Measurements from ENCODE around the gene PLXNA2. TPM values are rescaled to one million over a fixed set of nuclear protein-coding genes. Genes with fewer than 3 reads are reported as not detected.
A peak's percentile ranks its signal among the peaks of the same experiment; 100 is the strongest.

Gene PLXNA2
- total RNA-seq, 1 donor from 2014 or later = 38.3 TPM

DNA sequence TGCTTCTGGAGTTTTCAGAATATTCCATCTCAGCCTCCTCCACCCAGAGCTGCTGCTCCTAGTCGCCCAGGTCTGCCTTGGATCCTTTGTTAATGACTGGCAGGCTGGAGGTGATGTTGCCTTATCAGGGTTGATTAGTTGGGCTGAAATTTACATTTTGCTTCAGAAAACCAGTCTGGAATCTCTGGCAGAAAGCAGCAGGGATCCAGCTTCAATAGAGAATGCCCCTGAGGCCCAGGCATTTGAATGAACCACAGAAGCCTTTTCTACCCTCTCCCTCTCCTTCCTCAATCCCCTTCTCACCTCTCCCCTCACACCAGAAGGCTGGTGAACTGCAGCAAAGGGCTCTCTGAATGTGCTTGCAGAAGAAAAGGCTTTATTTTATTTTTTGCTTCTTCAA, 83.2 kb downstream of the PLXNA2 start:
- H3K4me3 ChIP-seq = no peak overlapping the region
- no peaks in the 10 kb centered on the region for H3K9me3 ChIP-seq
- intact Hi-C loops (cut with DNase I) = no loop called here
- TF ChIP-seq POLR2A (IDR thresholded peaks at IDR 0.05) (no peak), POLR2AphosphoS5 (IDR thresholded peaks at IDR 0.05; ENCODE audit: insufficient read depth in 1 of 2, low read depth in 1 of 2) (no peak)
- TF ChIP-seq, protein P1, sequence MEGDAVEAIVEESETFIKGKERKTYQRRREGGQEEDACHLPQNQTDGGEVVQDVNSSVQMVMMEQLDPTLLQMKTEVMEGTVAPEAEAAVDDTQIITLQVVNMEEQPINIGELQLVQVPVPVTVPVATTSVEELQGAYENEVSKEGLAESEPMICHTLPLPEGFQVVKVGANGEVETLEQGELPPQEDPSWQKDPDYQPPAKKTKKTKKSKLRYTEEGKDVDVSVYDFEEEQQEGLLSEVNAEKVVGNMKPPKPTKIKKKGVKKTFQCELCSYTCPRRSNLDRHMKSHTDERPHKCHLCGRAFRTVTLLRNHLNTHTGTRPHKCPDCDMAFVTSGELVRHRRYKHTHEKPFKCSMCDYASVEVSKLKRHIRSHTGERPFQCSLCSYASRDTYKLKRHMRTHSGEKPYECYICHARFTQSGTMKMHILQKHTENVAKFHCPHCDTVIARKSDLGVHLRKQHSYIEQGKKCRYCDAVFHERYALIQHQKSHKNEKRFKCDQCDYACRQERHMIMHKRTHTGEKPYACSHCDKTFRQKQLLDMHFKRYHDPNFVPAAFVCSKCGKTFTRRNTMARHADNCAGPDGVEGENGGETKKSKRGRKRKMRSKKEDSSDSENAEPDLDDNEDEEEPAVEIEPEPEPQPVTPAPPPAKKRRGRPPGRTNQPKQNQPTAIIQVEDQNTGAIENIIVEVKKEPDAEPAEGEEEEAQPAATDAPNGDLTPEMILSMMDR (IDR thresholded peaks at IDR 0.05) = no peak
- H3K4me1 ChIP-seq = peaks cover 49% of the 10 kb centered on the region
- DNase-seq (ENCODE audit: extremely low spot score in 2 of 2) = no peak
- no peak overlapping the region for H3K27ac ChIP-seq
- H3K27me3 ChIP-seq = no peaks in the 10 kb centered on the region
- no peaks in the 10 kb centered on the region for H3K36me3 ChIP-seq

DNA sequence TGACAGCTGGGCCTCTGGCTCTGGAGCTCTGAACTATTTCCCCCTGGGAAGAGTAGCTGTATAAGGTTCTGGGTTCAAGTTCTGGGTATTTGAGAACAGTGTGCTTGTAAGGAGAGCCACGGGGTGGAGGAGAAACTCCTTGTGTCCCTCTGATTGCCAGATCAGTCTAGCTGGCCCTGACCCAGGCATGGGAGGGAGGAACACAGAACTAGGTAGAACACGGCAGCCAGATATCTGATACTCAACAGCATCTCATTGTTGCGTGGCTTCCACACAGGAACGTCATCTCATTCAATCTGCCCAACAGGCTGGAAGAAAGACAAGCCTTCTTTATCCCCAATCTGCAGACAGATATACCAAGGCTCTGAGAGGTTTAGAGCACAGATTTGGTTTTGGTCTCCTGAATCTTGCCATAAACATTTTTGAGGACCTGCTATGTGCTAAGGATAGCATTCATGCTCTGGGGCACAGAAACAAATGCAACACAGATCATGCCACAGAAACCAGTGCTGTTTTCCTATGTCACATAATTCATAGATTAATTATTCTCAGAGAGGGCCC, 83.8 kb downstream of the PLXNA2 start:
- Histone ChIP-seq H3K4me3 (no peak overlapping the region), H3K27ac (peak overlapping the region; percentile 54), H3K9me3 (no peaks in the 10 kb centered on the region), H3K4me1 (peaks cover 47% of the 10 kb centered on the region), H3K36me3 (no peaks in the 10 kb centered on the region), H3K27me3 (no peaks in the 10 kb centered on the region)
- no peak for DNase-seq (ENCODE audit: extremely low spot score in 2 of 2)
- no peak for TF ChIP-seq POLR2A (IDR thresholded peaks at IDR 0.05)
- TF ChIP-seq, protein P1 (IDR thresholded peaks at IDR 0.05) = no peak
- TF ChIP-seq POLR2AphosphoS5 (IDR thresholded peaks at IDR 0.05; ENCODE audit: insufficient read depth in 1 of 2, low read depth in 1 of 2) = no peak
- intact Hi-C loops (cut with DNase I) = no loop called here

DNA sequence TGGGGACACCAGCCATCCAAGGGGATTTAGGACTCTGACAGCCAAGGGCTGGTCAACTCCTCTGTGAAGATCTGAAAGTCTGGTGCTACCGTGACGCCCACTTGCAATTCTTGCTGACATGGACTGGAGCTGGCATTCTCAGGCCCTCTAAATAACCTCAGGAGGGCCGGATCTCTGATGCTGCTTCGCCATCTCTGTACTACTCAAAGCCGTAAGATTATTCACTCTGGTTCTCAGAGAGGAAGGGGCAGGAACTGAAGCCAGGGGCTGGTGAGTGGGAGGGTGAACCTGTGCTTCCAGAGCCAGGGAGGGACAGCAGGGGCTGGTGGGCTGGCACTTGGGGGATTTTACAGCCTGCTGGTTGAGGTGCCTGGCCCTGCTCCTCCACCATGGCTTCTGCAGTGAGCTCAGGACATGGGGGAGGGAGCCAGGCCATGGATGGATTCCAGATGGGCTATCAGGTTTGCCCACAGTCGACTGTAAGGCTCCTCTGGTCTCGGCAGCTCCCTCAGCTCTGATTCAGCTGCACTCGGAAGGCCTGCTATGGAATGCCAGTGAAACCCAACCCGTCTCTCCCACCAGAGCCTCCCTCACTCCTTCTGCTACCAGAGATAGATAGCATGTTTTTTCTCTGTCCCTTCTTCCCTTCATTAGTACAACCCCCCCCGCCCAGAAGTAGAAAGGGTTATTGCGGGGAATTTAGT, 84.5 kb downstream of the PLXNA2 start:
- H3K36me3 ChIP-seq = no peaks in the 10 kb centered on the region
- H3K4me1 ChIP-seq = peaks cover 51% of the 10 kb centered on the region
- no peak overlapping the region for H3K4me3 ChIP-seq
- H3K9me3 ChIP-seq = no peaks in the 10 kb centered on the region
- peak overlapping the region; percentile 54 for H3K27ac ChIP-seq
- no peaks in the 10 kb centered on the region for H3K27me3 ChIP-seq
- intact Hi-C loops (cut with DNase I) = no loop called here
- DNase-seq (ENCODE audit: extremely low spot score in 2 of 2) = no peak
- TF ChIP-seq, protein P1 (IDR thresholded peaks at IDR 0.05) = no peak
- TF ChIP-seq POLR2A (IDR thresholded peaks at IDR 0.05) = no peak
- peak in 1 of 2 donors; percentile 15 for TF ChIP-seq POLR2AphosphoS5 (IDR thresholded peaks at IDR 0.05; ENCODE audit: insufficient read depth in 1 of 2, low read depth in 1 of 2)

DNA sequence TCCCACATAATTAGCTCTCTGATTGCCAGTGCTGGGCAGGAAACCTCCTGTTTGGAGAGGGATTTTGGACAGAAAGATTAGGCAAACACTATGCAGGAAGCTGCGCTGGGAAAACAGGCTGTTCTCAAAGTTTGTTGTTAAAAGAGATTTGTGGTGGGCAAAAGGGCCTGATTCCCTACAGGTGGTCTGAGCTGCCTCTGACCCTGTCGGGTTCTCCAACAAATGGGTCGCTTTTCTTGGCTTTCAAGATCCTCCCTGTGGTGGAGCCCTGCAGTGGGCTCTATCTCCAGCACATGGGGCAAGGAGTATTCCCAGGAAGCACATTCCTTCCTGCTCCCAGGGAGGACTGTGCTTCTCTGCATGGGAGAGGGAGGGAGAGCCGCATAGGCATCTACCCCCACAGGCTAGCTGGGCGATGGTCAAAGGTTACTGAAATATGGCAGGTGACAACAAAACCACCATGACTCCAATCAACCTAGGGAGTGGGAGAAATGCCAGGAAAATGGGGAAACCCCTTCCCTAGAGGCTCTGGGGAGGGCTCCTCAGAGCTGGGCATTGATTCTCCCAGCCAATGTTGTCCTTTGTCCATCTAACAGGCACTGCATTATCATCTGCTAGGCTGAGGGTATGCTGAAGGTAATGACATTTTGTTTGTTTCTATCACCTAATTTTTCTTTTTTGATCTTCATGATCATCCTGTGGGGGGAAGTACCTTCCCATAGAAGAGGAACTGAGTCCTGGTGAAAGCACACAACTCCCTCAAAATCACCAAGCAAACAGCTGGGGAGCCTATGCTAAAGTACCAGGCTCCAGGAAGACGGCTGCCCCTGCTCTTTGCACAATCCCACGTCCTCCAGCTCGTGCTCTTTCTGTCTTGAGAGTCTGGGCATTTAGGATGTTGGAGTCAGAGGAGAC, 85.3 kb downstream of the PLXNA2 start:
- H3K9me3 ChIP-seq = no peaks in the 10 kb centered on the region
- peaks cover 56% of the 10 kb centered on the region for H3K4me1 ChIP-seq
- intact Hi-C loops (cut with DNase I) = no loop called here
- TF ChIP-seq, protein P1 (IDR thresholded peaks at IDR 0.05) = no peak
- TF ChIP-seq POLR2A (IDR thresholded peaks at IDR 0.05) (no peak), POLR2AphosphoS5 (IDR thresholded peaks at IDR 0.05; ENCODE audit: insufficient read depth in 1 of 2, low read depth in 1 of 2) (no peak)
- no peak for DNase-seq (ENCODE audit: extremely low spot score in 2 of 2)
- no peaks in the 10 kb centered on the region for H3K36me3 ChIP-seq
- peak overlapping the region; percentile 54 for H3K27ac ChIP-seq
- no peaks in the 10 kb centered on the region for H3K27me3 ChIP-seq
- no peak overlapping the region for H3K4me3 ChIP-seq

Measured in vagina (tissue), 2 donors.